Trophoblast cell (in vitro differentiated cells and primary cell): ENCODE measurements around the gene NFIX.

Source experiments
- DNase-seq, 2 donors: peaks; one replicate each; pipeline ENCODE4 v3.0.0-alpha.2; 2016
- H2AFZ ChIP-seq: 2 replicates; pipeline ENCODE4 v1.6.1; 2013; ENCODE audit warnings: low read length, moderate library complexity, mild to moderate bottlenecking; ENCODE audit not compliant: insufficient read depth, poor library complexity
- H2AK5ac ChIP-seq: 2 replicates; pipeline ENCODE4 v1.6.1; 2013; ENCODE audit warnings: mild to moderate bottlenecking, low read length
- H2BK120ac ChIP-seq: 2 replicates; pipeline ENCODE4 v1.6.1; 2013; ENCODE audit warnings: low read length, mild to moderate bottlenecking, moderate library complexity; ENCODE audit not compliant: insufficient read depth, poor library complexity
- H2BK12ac ChIP-seq: 2 replicates; pipeline ENCODE4 v1.6.1; 2013; ENCODE audit warnings: mild to moderate bottlenecking, low read length, moderate library complexity
- H2BK5ac ChIP-seq: 2 replicates; pipeline ENCODE4 v1.6.1; 2013; ENCODE audit warnings: low read length, low read depth, moderate library complexity, mild to moderate bottlenecking; ENCODE audit not compliant: poor library complexity
- H3K14ac ChIP-seq: 2 replicates; pipeline ENCODE4 v1.6.1; 2013; ENCODE audit warnings: mild to moderate bottlenecking, low read length
- H3K18ac ChIP-seq: 2 replicates; pipeline ENCODE4 v1.6.1; 2013; ENCODE audit warnings: mild to moderate bottlenecking, low read length
- H3K23ac ChIP-seq: 2 replicates; pipeline ENCODE4 v1.6.1; 2013; ENCODE audit warnings: low read length
- H3K27ac ChIP-seq: 2 replicates; pipeline ENCODE4 v1.5.1; 2013; ENCODE audit warnings: low read depth, mild to moderate bottlenecking, inconsistent platforms, low read length, moderate library complexity
- H3K27me3 ChIP-seq: 2 replicates; pipeline ENCODE4 v1.6.1; 2013; ENCODE audit warnings: inconsistent platforms, mild to moderate bottlenecking, low read length, moderate library complexity; ENCODE audit not compliant: insufficient read depth
- H3K36me3 ChIP-seq, 2 experiments: 1 replicate in 1 of 2; 2 replicates in 1 of 2; pipeline ENCODE4 v1.6.1; 2013; ENCODE audit warnings: low read length in 2 of 2, mild to moderate bottlenecking in 2 of 2, moderate library complexity in 1 of 2; ENCODE audit not compliant: insufficient read depth in 2 of 2, control insufficient read depth in 1 of 2
- H3K4ac ChIP-seq: 2 replicates; pipeline ENCODE4 v1.6.1; 2013; ENCODE audit warnings: low read depth, mild to moderate bottlenecking, low read length, moderate library complexity
- H3K4me1 ChIP-seq, 2 experiments: 1 replicate in 1 of 2; 2 replicates in 1 of 2; pipeline ENCODE4 v1.6.1; 2013; ENCODE audit warnings: low read length in 2 of 2, mild to moderate bottlenecking in 2 of 2, moderate library complexity in 1 of 2; ENCODE audit not compliant: insufficient read depth in 2 of 2, control insufficient read depth in 1 of 2
- H3K4me2 ChIP-seq: 2 replicates; pipeline ENCODE4 v1.6.1; 2013; ENCODE audit warnings: inconsistent platforms, mild to moderate bottlenecking, low read length, moderate library complexity
- H3K4me3 ChIP-seq: 2 replicates; pipeline ENCODE4 v1.5.1; 2013; ENCODE audit warnings: mild to moderate bottlenecking, low read depth, low read length, inconsistent platforms
- H3K79me1 ChIP-seq: one replicate; pipeline ENCODE4 v1.6.1; 2013; ENCODE audit warnings: low read length
- H3K79me2 ChIP-seq: 2 replicates; pipeline ENCODE4 v1.6.1; 2013; ENCODE audit warnings: low read length, mild to moderate bottlenecking; ENCODE audit not compliant: control insufficient read depth, insufficient read depth, poor library complexity
- H3K9ac ChIP-seq: 2 replicates; pipeline ENCODE4 v1.6.1; 2013; ENCODE audit warnings: mild to moderate bottlenecking, low read length
- H3K9me3 ChIP-seq: 2 replicates; pipeline ENCODE4 v1.6.1; 2013; ENCODE audit warnings: low read depth, mild to moderate bottlenecking, control low read depth, inconsistent platforms, low read length; ENCODE audit not compliant: insufficient read depth
- H4K12ac ChIP-seq: 2 replicates; pipeline ENCODE4 v1.6.1; 2013; ENCODE audit warnings: low read depth, mild to moderate bottlenecking, low read length, moderate library complexity
- H4K8ac ChIP-seq: 2 replicates; pipeline ENCODE4 v1.6.1; 2013; ENCODE audit warnings: low read depth, mild to moderate bottlenecking, low read length, moderate library complexity
- H4K91ac ChIP-seq: one replicate; pipeline ENCODE4 v1.6.1; 2013; ENCODE audit warnings: low read depth, mild to moderate bottlenecking, low read length, moderate library complexity
- WGBS: extraction: QIAGEN DNeasy Blood & Tissue Kit; methylation state at CpG from one replicate; pipeline ENCODE4 v1.1.7; 2013; ENCODE audit warnings: missing lambda C conversion rate; ENCODE audit not compliant: insufficient read length, insufficient coverage; ENCODE audit errors: extremely low coverage; 5-methylcytosine and 5-hydroxymethylcytosine counted together

Gene NFIX

GRCh38 chr19:13127051-13127450 is 131.8 kb downstream of the NFIX start:
- Histone ChIP-seq H3K18ac (no peak overlapping the region), H3K79me2 (peaks cover 13% of the 10 kb centered on the region), H2AFZ (no peak overlapping the region), H2BK120ac (no peak overlapping the region), H3K9ac (no peak overlapping the region), H4K8ac (no peak overlapping the region), H3K9me3 (no peaks in the 10 kb centered on the region), H3K36me3 (peaks cover 27 to 29% of the 10 kb centered on the region in 2 experiments), H4K12ac (no peak overlapping the region), H2BK12ac (no peak overlapping the region), H3K27me3 (no peaks in the 10 kb centered on the region), H3K23ac (no peak overlapping the region), H3K4me2 (no peak overlapping the region), H4K91ac (no peak overlapping the region), H3K27ac (no peak overlapping the region), H3K79me1 (no peaks in the 10 kb centered on the region), H3K4me1 (no peaks in the 10 kb centered on the region), H3K4ac (peak overlapping the region; percentile 34), H3K4me3 (no peak overlapping the region), H2AK5ac (no peak overlapping the region), H3K14ac (no peak overlapping the region), H2BK5ac (no peak overlapping the region)
- no peak for DNase-seq
- no CpG with 5 or more reads among the region's 9 CpGs for WGBS

- H2BK12ac ChIP-seq, result no peak overlapping the region
- no peak overlapping the region for H3K14ac ChIP-seq
- no peak overlapping the region for H2AK5ac ChIP-seq
- H3K9me3 ChIP-seq, result no peaks in the 10 kb centered on the region
- peaks cover 23 to 29% of the 10 kb centered on the region in 2 experiments for H3K36me3 ChIP-seq
- no peak overlapping the region for H4K12ac ChIP-seq
- no peak overlapping the region for H3K4me2 ChIP-seq
- peak overlapping the region; percentile 73 for H3K4ac ChIP-seq
- no peak overlapping the region for H3K27ac ChIP-seq
- no peak overlapping the region for H4K91ac ChIP-seq
- H3K4me3 ChIP-seq, result no peak overlapping the region
- no peak for DNase-seq
- no peak overlapping the region for H3K18ac ChIP-seq
- no peak overlapping the region for H3K9ac ChIP-seq
- WGBS, result no CpG with 5 or more reads among the region's 6 CpGs
- no peak overlapping the region for H2BK120ac ChIP-seq
- H3K79me2 ChIP-seq, result peaks cover 4% of the 10 kb centered on the region
- no peaks in the 10 kb centered on the region for H3K4me1 ChIP-seq
- H2BK5ac ChIP-seq, result no peak overlapping the region
- H2AFZ ChIP-seq, result no peak overlapping the region
- no peak overlapping the region for H4K8ac ChIP-seq
- no peaks in the 10 kb centered on the region for H3K27me3 ChIP-seq
- H3K23ac ChIP-seq, result no peak overlapping the region
- no peaks in the 10 kb centered on the region for H3K79me1 ChIP-seq
These were observed 132.7 kb downstream of the NFIX start for GRCh38 chr19:13127811-13128575.

- no peak overlapping the region for H3K27ac ChIP-seq
- peak overlapping the region; percentile 17 for H3K4ac ChIP-seq
- H3K27me3 ChIP-seq, result no peaks in the 10 kb centered on the region
- no peak overlapping the region for H2BK12ac ChIP-seq
- H2AFZ ChIP-seq, result no peak overlapping the region
- H3K79me2 ChIP-seq, result peaks cover 4% of the 10 kb centered on the region
- peaks cover 20 to 29% of the 10 kb centered on the region in 2 experiments for H3K36me3 ChIP-seq
- no peak overlapping the region for H4K12ac ChIP-seq
- no peak overlapping the region for H3K4me3 ChIP-seq
- H3K9ac ChIP-seq, result peak overlapping the region; percentile 4
- no peak overlapping the region for H4K91ac ChIP-seq
- H3K4me2 ChIP-seq, result no peak overlapping the region
- no peak overlapping the region for H2BK5ac ChIP-seq
- no peak for DNase-seq
- no peak overlapping the region for H4K8ac ChIP-seq
- WGBS, result no CpG with 5 or more reads among the region's 1 CpG
- no peaks in the 10 kb centered on the region for H3K9me3 ChIP-seq
- no peak overlapping the region for H2AK5ac ChIP-seq
- no peak overlapping the region for H3K14ac ChIP-seq
- H3K18ac ChIP-seq, result no peak overlapping the region
- H3K23ac ChIP-seq, result no peak overlapping the region
- no peak overlapping the region for H2BK120ac ChIP-seq
- no peaks in the 10 kb centered on the region for H3K79me1 ChIP-seq
- no peaks in the 10 kb centered on the region for H3K4me1 ChIP-seq
These were observed 133.3 kb downstream of the NFIX start for GRCh38 chr19:13128583-13128982.

- no peak for DNase-seq
- no peak overlapping the region for H3K18ac ChIP-seq
- H2AFZ ChIP-seq, result no peak overlapping the region
- no peak overlapping the region for H4K91ac ChIP-seq
- no peaks in the 10 kb centered on the region for H3K4me1 ChIP-seq
- WGBS, result no CpG with 5 or more reads among the region's 9 CpGs
- H3K4me2 ChIP-seq, result no peak overlapping the region
- H3K79me1 ChIP-seq, result no peaks in the 10 kb centered on the region
- H3K79me2 ChIP-seq, result peaks cover 4% of the 10 kb centered on the region
- no peak overlapping the region for H3K9ac ChIP-seq
- H3K4ac ChIP-seq, result peak overlapping the region; percentile 65
- H3K23ac ChIP-seq, result no peak overlapping the region
- H4K12ac ChIP-seq, result no peak overlapping the region
- H2BK5ac ChIP-seq, result no peak overlapping the region
- H3K27me3 ChIP-seq, result no peaks in the 10 kb centered on the region
- no peaks in the 10 kb centered on the region for H3K9me3 ChIP-seq
- H3K36me3 ChIP-seq, result peaks cover 19 to 32% of the 10 kb centered on the region in 2 experiments
- H2BK120ac ChIP-seq, result no peak overlapping the region
- H3K4me3 ChIP-seq, result no peak overlapping the region
- no peak overlapping the region for H2AK5ac ChIP-seq
- no peak overlapping the region for H4K8ac ChIP-seq
- no peak overlapping the region for H2BK12ac ChIP-seq
- H3K14ac ChIP-seq, result no peak overlapping the region
- H3K27ac ChIP-seq, result no peak overlapping the region
These were observed 134.1 kb downstream of the NFIX start for GRCh38 chr19:13129384-13129783.
